HG03135 (cell line): ENCODE measurements around the gene TMEM170A.

Experiments
- ATAC-seq: cut with Tn5 transposase; IDR thresholded peaks from one replicate; pipeline ENCODE4 v1.9.1; 2021; ENCODE audit warnings: mild to moderate bottlenecking, moderate library complexity; ENCODE audit not compliant: unreplicated experiment

The TMEM170A gene

GRCh38 chr16:75406943-75407342 lies 57.5 kb downstream of the TMEM170A start:
- no peak for ATAC-seq

- ATAC-seq = no peak
These were observed 61.5 kb downstream of the TMEM170A start for GRCh38 chr16:75402821-75403475.

GRCh38 chr16:75402159-75402820 lies 62.2 kb downstream of the TMEM170A start:
- ATAC-seq = no peak

GRCh38 chr16:75401691-75402090 lies 62.8 kb downstream of the TMEM170A start:
- ATAC-seq = no peak

GRCh38 chr16:75398333-75398732 lies 66.2 kb downstream of the TMEM170A start:
- ATAC-seq = no peak

- no peak for ATAC-seq
These were observed 69.5 kb downstream of the TMEM170A start for GRCh38 chr16:75394941-75395340.
